OCI-LY3 (cell line): ENCODE measurements around the gene CASP3.

ENCODE experiments used
- CTCF ChIP-seq: fragments of 200-600, 300-600 bp; sonication (generic); IDR thresholded peaks from 2 replicates; pipeline ENCODE4 v1.5.1; 2014; ENCODE audit warnings: antibody characterized with exemption, low read length, low read depth
- EZH2phosphoT487 ChIP-seq: fragments of 200-600 bp; shearing (Covaris generic); IDR thresholded peaks from 2 replicates; pipeline ENCODE4 v1.6.1; 2018; ENCODE audit warnings: antibody characterized with exemption, mixed run types, low read depth

DNA sequence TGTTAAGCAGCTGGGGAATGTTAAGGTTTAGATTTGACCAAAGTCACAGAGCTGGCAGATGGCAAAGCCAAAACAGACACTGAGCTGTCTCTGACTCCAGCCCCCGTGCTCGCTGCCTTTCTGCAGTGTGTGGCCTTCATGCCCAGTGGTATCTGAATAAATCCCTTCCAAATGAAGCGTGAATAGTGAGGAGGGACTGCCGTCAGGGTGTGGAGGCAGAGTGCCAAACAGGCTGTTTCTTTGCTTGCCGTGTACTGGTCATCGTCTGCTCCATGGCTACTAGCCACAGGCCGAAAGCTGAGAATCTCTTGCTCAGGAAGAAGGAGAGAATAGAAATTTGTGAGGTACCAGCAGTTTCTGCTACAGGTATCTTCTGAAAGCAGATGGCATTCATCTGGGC lies 20.0 kb upstream of the CASP3 start:
- TF ChIP-seq CTCF (no peak), EZH2phosphoT487 (no peak)
